ENCODE data around the gene ARAP3.
A peak's percentile ranks its signal among the peaks of the same experiment; 100 is the strongest.

ARAP3 gene

GRCh38 chr5:141669520-141669919 lies 12.5 kb downstream of the ARAP3 start:
- DNase-seq = no peak

- no peak for DNase-seq
Observed at GRCh38 chr5:141668601-141669265, 13.3 kb downstream of the ARAP3 start.

DNA sequence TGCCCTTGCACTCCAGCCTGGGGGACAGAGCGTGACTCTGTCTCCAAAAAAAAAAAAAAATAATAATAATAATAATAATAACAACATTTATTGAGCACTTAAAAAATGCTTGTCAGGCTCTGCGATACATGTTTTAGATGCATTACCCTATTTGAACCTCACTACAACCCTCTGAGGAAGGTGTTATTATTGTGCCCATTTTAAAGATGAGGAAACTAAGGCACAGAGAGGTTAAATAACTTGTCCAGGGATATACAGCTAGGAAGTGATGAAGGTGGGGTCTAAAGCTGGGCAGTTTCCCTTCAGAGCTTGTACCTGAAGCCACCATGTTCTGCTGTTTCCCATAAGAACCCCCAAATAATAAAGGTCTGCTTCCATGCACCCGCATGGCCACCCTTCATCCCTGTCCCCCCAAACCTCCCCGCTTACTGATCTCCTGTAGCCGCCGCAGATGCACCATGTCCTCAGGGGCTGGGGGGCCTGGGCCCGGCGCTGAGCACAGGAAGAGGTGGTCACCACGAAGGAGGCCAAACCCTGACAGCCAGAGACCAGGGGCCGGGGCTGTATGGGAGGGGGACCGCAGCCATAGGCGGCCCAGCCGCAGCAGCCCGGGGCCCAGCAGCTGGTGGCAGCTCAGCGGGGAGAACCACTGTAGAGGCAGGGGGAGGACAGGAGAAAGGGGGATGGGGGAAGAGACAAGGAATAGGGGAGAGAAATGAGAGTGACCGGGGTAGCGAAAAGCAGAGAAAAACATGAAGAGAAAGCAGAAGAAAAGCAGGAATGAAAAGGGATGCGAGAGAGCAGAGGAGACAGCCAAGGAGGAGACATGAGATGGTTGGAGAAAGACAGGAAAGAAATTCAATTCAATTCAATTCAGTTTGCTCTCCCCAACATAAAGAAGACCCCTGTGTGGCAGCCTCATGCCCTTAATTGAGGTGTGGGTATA lies 15.8 kb downstream of the ARAP3 start:
- no peak for DNase-seq

DNA sequence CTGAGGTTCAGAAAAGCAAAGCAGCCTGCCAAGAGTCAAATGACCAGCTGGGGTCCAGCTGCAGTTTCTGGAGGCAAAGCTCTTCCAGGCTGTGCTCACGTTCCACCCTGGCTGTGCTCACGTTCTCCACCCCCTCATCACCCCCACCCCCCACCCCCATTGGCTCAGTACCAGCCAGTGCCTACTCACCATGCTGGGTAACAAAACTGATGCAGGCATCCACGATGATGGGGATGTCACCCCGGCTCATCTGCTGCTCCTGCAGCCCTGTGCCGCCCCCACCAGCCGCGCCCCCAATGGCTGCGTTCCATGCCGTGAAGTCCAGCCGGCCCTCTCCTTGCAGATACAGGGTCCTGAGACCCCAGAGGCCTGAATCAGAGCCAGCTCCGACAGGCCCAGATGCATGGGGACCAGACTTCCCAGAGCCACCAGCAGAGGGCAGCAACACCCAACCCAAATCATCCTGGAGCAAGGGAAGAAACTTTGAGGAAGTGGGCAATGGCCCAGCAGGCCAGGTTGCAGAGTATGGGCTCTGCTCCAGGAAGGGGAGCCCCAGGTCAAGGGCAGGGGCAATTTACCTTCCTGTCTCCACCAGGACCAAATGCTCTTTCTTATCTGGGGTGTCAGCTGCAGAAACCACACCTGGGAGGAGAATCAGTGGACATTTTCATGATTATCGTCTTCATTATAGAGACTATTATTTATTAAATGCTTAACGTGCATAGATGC lies 17.1 kb downstream of the ARAP3 start:
- DNase-seq = peak; percentile 19

GRCh38 chr5:141663506-141663905 lies 18.5 kb downstream of the ARAP3 start:
- no peak for DNase-seq

- no peak for DNase-seq
Observed at GRCh38 chr5:141662028-141662427, 20.0 kb downstream of the ARAP3 start.

DNA sequence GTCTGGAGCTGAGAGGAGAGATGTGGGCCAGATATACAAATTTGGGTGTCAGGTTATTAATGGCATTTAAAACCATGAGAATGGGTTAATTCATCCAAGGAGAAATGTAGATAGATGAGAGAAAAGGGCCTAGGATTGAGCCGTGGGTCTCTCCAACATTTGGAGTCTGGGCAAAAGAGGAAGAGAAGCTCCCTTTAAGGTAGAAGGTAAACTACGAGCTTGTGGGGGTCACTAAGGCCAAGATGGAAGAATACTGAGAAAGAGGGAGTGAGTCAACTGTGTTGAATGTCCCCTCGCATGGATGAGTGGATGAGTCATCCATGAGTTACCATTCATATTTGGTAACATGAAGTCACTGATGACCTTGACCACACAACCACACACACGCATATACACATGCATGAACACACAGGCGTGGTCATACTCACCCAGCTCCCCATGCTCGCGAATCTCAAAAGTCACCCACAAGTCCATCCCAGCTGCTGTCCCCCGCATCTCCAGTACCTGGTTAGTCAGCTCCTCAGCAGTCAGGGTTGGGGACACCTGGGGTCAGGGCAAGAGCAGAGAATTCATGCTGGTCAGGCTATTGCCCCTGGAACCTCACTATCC lies 24.0 kb downstream of the ARAP3 start:
- no peak for DNase-seq

- DNase-seq = no peak
Observed at GRCh38 chr5:141657404-141657803, 24.6 kb downstream of the ARAP3 start.

DNA sequence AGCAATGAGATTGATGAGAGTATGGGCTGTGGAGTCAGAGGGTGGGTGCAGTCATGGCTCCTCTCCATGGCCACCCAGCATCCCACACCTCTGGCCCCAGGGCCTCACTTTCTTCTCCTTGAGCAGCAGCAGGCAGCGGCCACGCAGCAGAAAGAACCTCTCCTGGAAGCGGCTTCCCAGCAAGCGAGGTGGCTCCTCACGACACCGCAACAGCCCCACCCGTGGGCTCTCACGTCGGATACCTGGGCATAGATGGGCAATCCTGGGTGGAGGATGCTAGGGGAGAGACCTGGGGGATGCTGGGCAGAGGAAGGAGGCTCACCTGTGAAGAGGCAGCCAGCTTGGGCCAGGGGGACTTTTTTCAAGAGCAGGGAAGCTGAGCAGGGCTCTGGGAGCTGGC lies 25.6 kb downstream of the ARAP3 start:
- DNase-seq = no peak

- no peak for DNase-seq
Observed at GRCh38 chr5:141655020-141655419, 27.0 kb downstream of the ARAP3 start.

- DNase-seq = no peak
Observed at GRCh38 chr5:141654298-141654697, 27.7 kb downstream of the ARAP3 start.

DNA sequence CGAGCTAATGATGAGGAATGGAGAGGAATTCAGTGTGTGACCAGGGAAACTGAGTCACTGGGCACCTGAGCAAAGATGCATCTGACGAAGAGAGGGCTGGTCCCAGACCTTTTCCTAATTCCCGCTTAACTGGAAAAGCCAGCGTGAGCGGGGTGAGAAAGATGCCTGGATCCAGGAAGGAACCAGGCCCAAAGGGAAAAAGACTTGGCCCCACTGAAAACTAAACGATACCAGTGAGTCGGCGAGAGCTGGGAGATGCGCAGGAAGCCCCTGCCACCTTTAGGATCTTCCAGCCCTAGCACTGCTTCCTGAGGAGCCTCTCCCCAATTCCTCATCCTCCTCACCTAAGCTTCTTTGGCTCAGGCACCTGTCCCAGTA lies 30.3 kb downstream of the ARAP3 start:
- DNase-seq = no peak

DNA sequence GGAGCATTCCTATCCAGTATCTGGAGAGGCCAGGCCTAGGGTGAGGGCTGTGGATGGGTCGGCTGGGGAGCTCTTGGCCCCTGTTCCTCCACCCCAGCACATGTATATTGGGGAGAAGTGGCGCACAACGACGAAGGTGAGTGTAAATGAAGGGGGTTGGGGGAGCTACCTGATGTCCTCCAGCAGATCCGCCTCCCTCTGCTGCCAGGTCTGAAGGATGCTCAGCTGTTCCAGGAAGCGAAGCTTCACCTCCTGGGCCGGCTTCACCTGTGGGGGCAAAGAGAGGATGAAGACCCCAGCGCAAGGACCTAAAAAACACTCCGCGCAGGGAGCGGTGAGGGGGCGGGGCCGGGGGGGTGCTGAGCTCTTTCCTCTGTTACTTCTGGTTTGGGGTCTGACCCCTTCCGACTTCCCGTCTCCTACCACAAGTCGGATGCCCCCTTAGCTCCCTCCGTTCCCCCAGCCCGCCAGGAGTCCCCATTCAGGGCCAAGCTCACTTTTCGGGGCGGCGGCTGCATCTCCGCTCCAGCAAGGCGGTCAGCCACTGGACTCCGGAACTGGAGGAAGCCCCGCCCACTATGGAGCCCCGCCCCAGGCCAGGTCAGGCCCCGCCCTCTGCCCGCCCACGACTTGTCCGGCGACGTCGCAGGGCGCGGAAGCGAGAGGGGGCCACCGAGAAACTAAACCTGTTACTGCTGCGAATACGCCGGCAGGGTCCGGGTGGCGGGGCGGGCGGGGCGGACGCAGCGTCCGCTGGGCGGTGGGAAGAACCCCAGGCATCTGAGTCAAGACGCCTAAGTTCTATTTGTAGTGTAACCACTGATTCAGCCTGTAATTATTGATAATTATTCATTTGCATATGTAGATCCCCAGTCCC lies 30.9 kb downstream of the ARAP3 start, which contains the start of gene FCHSD1:
Gene FCHSD1 (minus strand): TSS at position 568 of the 877 bp plus-strand sequence. CDS start 50 bp downstream, at position 518.
- DNase-seq = peak; percentile 55

- DNase-seq = no peak
Observed at GRCh38 chr5:141649972-141650371, 32.1 kb downstream of the ARAP3 start.

GRCh38 chr5:141649056-141649688 lies 32.9 kb downstream of the ARAP3 start:
- DNase-seq = peak; percentile 2

DNA sequence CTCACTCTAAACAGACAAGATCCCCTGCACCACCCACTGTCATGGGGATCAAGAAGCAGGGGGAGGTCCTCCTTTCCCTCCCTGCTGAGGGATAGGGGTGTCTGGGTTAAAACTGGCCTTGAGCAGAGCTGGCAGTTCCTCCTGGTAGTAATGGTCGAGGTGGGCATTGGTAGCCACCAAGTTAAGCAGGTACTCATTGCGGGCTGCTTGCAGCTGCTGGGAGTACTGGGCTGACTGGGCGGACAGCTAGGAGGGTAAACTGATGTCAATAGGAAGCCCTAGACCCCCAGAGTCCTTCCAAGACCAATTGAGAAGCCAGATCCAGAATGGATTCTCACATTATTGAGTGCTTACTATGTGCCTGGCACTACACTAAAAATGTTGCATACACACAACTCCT lies 34.2 kb downstream of the ARAP3 start:
- no peak for DNase-seq

DNA sequence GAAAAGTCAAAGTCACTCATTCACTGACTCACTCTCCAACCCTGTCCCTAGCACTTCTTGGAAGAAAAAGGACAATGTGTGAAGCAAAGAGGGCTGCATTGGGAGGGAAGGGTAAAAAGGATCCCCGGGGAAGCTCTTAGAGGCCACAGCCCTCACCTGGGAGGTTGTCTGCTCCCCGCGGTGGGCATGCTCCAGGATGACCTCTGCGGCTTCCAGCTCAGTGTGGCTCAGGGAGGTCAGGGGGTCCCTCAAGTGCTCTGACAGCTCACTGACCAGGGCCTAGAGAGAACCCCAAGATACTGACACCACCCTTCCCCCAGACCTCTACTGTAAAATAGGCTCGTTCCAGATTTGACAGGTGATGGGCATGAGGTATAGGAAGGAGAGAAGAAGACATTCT lies 34.8 kb downstream of the ARAP3 start:
- DNase-seq = no peak

GRCh38 chr5:141646026-141646425 lies 36.0 kb downstream of the ARAP3 start:
- DNase-seq = no peak

DNA sequence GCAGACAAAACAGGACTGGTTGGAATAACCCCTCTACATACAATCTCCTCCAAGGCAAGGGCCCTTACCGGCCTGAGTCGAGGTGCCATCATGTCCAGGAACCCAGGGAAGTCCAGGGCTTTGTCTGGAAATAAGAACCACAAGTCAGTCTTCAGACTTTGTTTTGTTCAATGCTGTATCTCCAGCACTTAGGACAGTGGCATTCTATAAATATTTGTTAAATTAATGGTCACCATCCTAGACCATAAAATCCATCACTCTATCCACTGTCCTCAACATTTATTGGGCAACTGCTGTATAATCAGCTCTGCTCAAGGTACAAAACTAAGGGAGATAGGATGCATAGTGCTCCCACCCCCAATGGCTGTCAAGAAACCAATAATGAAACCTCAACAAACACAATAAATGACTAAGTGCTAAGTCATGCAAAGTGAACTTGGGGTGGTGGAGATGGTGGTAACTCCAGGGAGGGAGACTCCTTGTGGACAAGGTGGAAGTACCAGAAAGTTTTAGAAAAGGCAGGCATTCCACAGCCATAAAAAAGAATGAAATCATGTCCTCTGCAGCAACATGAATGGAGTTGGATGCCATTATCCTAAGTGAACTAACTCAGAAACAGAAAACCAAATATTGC lies 40.3 kb downstream of the ARAP3 start:
- no peak for DNase-seq

DNA sequence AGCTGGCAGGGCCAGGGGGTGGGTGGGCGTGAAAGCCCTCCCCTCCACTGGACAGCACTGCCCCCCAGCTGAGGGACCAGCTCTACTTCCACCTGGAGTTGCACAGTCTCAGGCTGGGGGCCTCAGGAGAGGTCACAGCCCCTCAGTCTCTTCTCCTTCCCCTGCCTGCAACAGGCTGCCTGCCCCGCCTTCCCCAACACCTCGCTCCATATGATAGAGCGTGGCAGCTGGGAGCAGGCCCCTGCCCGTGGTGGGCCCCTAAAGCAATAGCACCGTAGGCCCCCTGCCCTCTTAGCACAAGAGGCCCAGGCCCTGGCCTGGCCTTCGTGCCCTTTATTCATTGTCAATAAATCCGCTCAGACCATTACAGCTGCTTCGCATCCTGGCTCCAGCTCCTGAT lies 41.3 kb downstream of the ARAP3 start:
- DNase-seq = no peak

DNA sequence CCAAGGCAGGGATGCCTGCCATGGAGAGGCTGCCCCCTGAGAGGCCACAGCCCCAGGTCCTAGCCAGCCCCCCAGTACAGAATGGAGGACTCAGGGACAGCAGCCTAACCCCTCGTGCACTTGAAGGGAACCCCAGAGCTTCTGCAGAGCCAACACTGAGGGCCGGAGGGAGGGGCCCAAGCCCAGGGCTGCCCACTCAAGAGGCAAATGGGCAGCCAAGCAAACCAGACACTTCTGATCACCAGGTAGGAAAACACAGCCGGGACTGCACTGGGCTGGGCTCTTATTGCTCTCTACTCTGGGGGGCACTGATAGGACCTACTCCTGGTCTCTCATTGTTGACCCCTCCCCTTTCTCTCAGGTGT lies 42.0 kb downstream of the ARAP3 start:
- DNase-seq = no peak

Measured in DMS79 treated with DMSO at 0.1 percent for 48 hours (cell line).